Measurements from ENCODE around the gene ADAM12.

The ADAM12 gene

DNA sequence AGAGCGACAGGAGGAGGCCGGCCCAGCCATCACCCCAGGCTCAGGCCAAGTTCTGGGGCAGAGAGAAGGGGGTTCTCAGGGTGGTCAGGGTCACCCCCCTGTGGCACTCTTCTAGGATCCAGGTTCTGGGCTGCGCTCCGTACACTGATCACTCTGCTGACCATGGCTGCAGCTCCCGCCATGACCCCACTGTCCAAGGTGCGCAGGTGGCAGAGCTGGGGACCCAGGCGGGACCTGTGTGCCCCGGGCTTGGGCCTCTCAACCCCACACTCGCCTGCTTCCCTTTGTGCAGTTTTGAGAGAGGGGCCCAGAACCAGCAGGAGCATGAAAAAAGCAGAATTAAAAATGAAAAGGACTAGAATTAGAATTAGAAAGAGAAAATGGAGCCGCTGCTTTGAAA, 264.8 kb downstream of the ADAM12 start:
- ATAC-seq, result no peak
- no peak for TF ChIP-seq ZNF8 (CRISPR knock-in tag; IDR thresholded peaks at IDR 0.05)
- TF ChIP-seq PPARA (CRISPR knock-in tag; IDR thresholded peaks at IDR 0.05; ENCODE audit: borderline replicate concordance), result no peak
- TF ChIP-seq ARNTL (CRISPR knock-in tag; IDR thresholded peaks at IDR 0.05; ENCODE audit: borderline replicate concordance, low read depth), result no peak
- no peak for TF ChIP-seq ZFP30 (CRISPR knock-in tag; IDR thresholded peaks at IDR 0.05)
- no peak for TF ChIP-seq RARB (CRISPR knock-in tag; IDR thresholded peaks at IDR 0.05)
- TF ChIP-seq ZNF565 (CRISPR knock-in tag; conservative IDR thresholded peaks at IDR 0.05; ENCODE audit: low read depth), result no peak
- TF ChIP-seq BACH2 (CRISPR knock-in tag; IDR thresholded peaks at IDR 0.05; ENCODE audit: borderline replicate concordance), result no peak
- no peak for TF ChIP-seq ZNF70 (CRISPR knock-in tag; IDR thresholded peaks at IDR 0.05)
- TF ChIP-seq CSDC2 (CRISPR knock-in tag; IDR thresholded peaks at IDR 0.05), result no peak
- no peak for TF ChIP-seq TOX (CRISPR knock-in tag; IDR thresholded peaks at IDR 0.05; ENCODE audit: borderline replicate concordance)
- TF ChIP-seq, protein P1, sequence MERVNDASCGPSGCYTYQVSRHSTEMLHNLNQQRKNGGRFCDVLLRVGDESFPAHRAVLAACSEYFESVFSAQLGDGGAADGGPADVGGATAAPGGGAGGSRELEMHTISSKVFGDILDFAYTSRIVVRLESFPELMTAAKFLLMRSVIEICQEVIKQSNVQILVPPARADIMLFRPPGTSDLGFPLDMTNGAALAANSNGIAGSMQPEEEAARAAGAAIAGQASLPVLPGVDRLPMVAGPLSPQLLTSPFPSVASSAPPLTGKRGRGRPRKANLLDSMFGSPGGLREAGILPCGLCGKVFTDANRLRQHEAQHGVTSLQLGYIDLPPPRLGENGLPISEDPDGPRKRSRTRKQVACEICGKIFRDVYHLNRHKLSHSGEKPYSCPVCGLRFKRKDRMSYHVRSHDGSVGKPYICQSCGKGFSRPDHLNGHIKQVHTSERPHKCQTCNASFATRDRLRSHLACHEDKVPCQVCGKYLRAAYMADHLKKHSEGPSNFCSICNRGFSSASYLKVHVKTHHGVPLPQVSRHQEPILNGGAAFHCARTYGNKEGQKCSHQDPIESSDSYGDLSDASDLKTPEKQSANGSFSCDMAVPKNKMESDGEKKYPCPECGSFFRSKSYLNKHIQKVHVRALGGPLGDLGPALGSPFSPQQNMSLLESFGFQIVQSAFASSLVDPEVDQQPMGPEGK (CRISPR knock-in tag; IDR thresholded peaks at IDR 0.05; ENCODE audit: borderline replicate concordance), result no peak
- no peak for TF ChIP-seq CSRNP3 (CRISPR knock-in tag; IDR thresholded peaks at IDR 0.05)
- TF ChIP-seq OSR1 (CRISPR knock-in tag; IDR thresholded peaks at IDR 0.05), result no peak
- no peak for TF ChIP-seq ISL1 (CRISPR knock-in tag; IDR thresholded peaks at IDR 0.05)
- no peak for TF ChIP-seq TCF4 (CRISPR knock-in tag; IDR thresholded peaks at IDR 0.05; ENCODE audit: borderline replicate concordance)
- TF ChIP-seq POU6F1 (CRISPR knock-in tag; IDR thresholded peaks at IDR 0.05; ENCODE audit: borderline replicate concordance, low read depth), result no peak
- TF ChIP-seq ESRRG (CRISPR knock-in tag; IDR thresholded peaks at IDR 0.05), result no peak
- TF ChIP-seq ZFP3 (CRISPR knock-in tag; IDR thresholded peaks at IDR 0.05), result no peak
- TF ChIP-seq, protein P2, sequence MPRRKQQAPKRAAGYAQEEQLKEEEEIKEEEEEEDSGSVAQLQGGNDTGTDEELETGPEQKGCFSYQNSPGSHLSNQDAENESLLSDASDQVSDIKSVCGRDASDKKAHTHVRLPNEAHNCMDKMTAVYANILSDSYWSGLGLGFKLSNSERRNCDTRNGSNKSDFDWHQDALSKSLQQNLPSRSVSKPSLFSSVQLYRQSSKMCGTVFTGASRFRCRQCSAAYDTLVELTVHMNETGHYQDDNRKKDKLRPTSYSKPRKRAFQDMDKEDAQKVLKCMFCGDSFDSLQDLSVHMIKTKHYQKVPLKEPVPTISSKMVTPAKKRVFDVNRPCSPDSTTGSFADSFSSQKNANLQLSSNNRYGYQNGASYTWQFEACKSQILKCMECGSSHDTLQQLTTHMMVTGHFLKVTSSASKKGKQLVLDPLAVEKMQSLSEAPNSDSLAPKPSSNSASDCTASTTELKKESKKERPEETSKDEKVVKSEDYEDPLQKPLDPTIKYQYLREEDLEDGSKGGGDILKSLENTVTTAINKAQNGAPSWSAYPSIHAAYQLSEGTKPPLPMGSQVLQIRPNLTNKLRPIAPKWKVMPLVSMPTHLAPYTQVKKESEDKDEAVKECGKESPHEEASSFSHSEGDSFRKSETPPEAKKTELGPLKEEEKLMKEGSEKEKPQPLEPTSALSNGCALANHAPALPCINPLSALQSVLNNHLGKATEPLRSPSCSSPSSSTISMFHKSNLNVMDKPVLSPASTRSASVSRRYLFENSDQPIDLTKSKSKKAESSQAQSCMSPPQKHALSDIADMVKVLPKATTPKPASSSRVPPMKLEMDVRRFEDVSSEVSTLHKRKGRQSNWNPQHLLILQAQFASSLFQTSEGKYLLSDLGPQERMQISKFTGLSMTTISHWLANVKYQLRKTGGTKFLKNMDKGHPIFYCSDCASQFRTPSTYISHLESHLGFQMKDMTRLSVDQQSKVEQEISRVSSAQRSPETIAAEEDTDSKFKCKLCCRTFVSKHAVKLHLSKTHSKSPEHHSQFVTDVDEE (CRISPR knock-in tag; IDR thresholded peaks at IDR 0.05), result no peak

DNA sequence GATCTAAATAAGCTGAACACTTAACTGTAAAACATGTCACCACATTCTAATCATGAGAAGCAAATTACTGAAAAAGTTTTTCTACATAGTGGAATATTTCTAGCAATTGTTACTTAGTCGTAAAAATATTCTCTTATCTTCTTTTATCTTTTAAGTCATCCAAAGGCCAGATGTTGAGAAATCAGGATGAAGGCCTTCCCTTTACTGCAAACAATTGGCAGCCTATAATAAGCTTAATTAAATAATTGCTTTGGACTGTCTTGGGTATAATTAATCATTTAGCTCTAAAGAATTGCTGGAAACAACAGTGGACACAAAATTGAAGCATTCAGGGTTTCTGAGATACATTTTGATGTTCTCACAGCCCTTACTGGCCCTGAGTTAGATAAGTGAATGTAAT, 265.4 kb downstream of the ADAM12 start:
- TF ChIP-seq ZNF8 (CRISPR knock-in tag; IDR thresholded peaks at IDR 0.05), result no peak
- no peak for TF ChIP-seq TOX (CRISPR knock-in tag; IDR thresholded peaks at IDR 0.05; ENCODE audit: borderline replicate concordance)
- TF ChIP-seq ISL1 (CRISPR knock-in tag; IDR thresholded peaks at IDR 0.05), result peak; percentile 50
- TF ChIP-seq ESRRG (CRISPR knock-in tag; IDR thresholded peaks at IDR 0.05), result no peak
- no peak for TF ChIP-seq RARB (CRISPR knock-in tag; IDR thresholded peaks at IDR 0.05)
- no peak for ATAC-seq

GRCh38 chr10:126119599-126119998, 268.7 kb downstream of the ADAM12 start:
- no peak for ATAC-seq
- TF ChIP-seq ZNF70 (CRISPR knock-in tag; IDR thresholded peaks at IDR 0.05), result no peak
- no peak for TF ChIP-seq ZFP30 (CRISPR knock-in tag; IDR thresholded peaks at IDR 0.05)
- TF ChIP-seq ISL1 (CRISPR knock-in tag; IDR thresholded peaks at IDR 0.05), result no peak
- no peak for TF ChIP-seq ZFP3 (CRISPR knock-in tag; IDR thresholded peaks at IDR 0.05)
- no peak for TF ChIP-seq ZNF565 (CRISPR knock-in tag; conservative IDR thresholded peaks at IDR 0.05; ENCODE audit: low read depth)
- no peak for TF ChIP-seq GLIS3 (CRISPR knock-in tag; IDR thresholded peaks at IDR 0.05)
- no peak for TF ChIP-seq TCF4 (CRISPR knock-in tag; IDR thresholded peaks at IDR 0.05; ENCODE audit: borderline replicate concordance)
- TF ChIP-seq, protein P1 (CRISPR knock-in tag; IDR thresholded peaks at IDR 0.05; ENCODE audit: borderline replicate concordance), result no peak
- TF ChIP-seq RARB (CRISPR knock-in tag; IDR thresholded peaks at IDR 0.05), result no peak
- no peak for TF ChIP-seq ARNTL (CRISPR knock-in tag; IDR thresholded peaks at IDR 0.05; ENCODE audit: borderline replicate concordance, low read depth)
- TF ChIP-seq CSRNP3 (CRISPR knock-in tag; IDR thresholded peaks at IDR 0.05), result no peak
- TF ChIP-seq, protein P3, sequence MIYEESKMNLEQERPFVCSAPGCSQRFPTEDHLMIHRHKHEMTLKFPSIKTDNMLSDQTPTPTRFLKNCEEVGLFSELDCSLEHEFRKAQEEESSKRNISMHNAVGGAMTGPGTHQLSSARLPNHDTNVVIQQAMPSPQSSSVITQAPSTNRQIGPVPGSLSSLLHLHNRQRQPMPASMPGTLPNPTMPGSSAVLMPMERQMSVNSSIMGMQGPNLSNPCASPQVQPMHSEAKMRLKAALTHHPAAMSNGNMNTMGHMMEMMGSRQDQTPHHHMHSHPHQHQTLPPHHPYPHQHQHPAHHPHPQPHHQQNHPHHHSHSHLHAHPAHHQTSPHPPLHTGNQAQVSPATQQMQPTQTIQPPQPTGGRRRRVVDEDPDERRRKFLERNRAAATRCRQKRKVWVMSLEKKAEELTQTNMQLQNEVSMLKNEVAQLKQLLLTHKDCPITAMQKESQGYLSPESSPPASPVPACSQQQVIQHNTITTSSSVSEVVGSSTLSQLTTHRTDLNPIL (CRISPR knock-in tag; IDR thresholded peaks at IDR 0.05; ENCODE audit: low read depth), result no peak
- no peak for TF ChIP-seq OSR1 (CRISPR knock-in tag; IDR thresholded peaks at IDR 0.05)
- no peak for TF ChIP-seq SNAI2 (CRISPR knock-in tag; IDR thresholded peaks at IDR 0.05)
- no peak for TF ChIP-seq TOX (CRISPR knock-in tag; IDR thresholded peaks at IDR 0.05; ENCODE audit: borderline replicate concordance)
- no peak for TF ChIP-seq BACH2 (CRISPR knock-in tag; IDR thresholded peaks at IDR 0.05; ENCODE audit: borderline replicate concordance)
